Measurements from ENCODE around the gene TMEM178A.
"Not testable (repeated sequence)": the region's sequence is repeated elsewhere in the genome, so short reads cannot be mapped to it uniquely, and the experiment has no call there.

The TMEM178A gene

GRCh38 chr2:39718483-39718882, 52.8 kb downstream of the TMEM178A start:
- DNase-seq: no peak

GRCh38 chr2:39719317-39719716, 53.6 kb downstream of the TMEM178A start:
- DNase-seq: no peak

- DNase-seq: no peak
Measured at GRCh38 chr2:39720970-39721369, 55.3 kb downstream of the TMEM178A start.

GRCh38 chr2:39723497-39723896, 57.8 kb downstream of the TMEM178A start:
- DNase-seq: no peak

- no peak for DNase-seq
Measured at GRCh38 chr2:39723946-39724827, 58.5 kb downstream of the TMEM178A start.

GRCh38 chr2:39724828-39725144, 59.1 kb downstream of the TMEM178A start:
- no peak for DNase-seq

GRCh38 chr2:39725401-39725800, 59.7 kb downstream of the TMEM178A start:
- no peak for DNase-seq

- not testable (repeated sequence) for DNase-seq
Measured at GRCh38 chr2:39728085-39728484, 62.4 kb downstream of the TMEM178A start.

- no peak for DNase-seq
Measured at GRCh38 chr2:39728941-39729351, 63.2 kb downstream of the TMEM178A start.

GRCh38 chr2:39730276-39730675, 64.6 kb downstream of the TMEM178A start:
- no peak for DNase-seq

- DNase-seq: peak; percentile 72
Measured at GRCh38 chr2:39730685-39731302, 65.1 kb downstream of the TMEM178A start.

- DNase-seq: no peak
Measured at GRCh38 chr2:39731546-39731945, 65.8 kb downstream of the TMEM178A start.

- no peak for DNase-seq
Measured at GRCh38 chr2:39732482-39732881, 66.8 kb downstream of the TMEM178A start.

GRCh38 chr2:39733070-39733674, 67.5 kb downstream of the TMEM178A start:
- DNase-seq: no peak

- DNase-seq: no peak
Measured at GRCh38 chr2:39734445-39734844, 68.7 kb downstream of the TMEM178A start.

- DNase-seq: no peak
Measured at GRCh38 chr2:39735648-39736047, 69.9 kb downstream of the TMEM178A start.

- no peak for DNase-seq
Measured at GRCh38 chr2:39736640-39737039, 70.9 kb downstream of the TMEM178A start.

GRCh38 chr2:39737661-39738060, 71.9 kb downstream of the TMEM178A start:
- no peak for DNase-seq

- DNase-seq: no peak
Measured at GRCh38 chr2:39738936-39739335, 73.2 kb downstream of the TMEM178A start.

GRCh38 chr2:39739386-39739785, 73.7 kb downstream of the TMEM178A start:
- DNase-seq: no peak

GRCh38 chr2:39741871-39742270, 76.2 kb downstream of the TMEM178A start:
- DNase-seq: no peak

- no peak for DNase-seq
Measured at GRCh38 chr2:39743269-39743776, 77.6 kb downstream of the TMEM178A start.

GRCh38 chr2:39755466-39755865, 89.7 kb downstream of the TMEM178A start:
- no peak for DNase-seq

GRCh38 chr2:39757156-39757555, 91.4 kb downstream of the TMEM178A start:
- DNase-seq: no peak

Data from NCI-H510A treated with DMSO at 0.1 percent for 48 hours (cell line).